ENCODE data around the gene SNRNP200.

The SNRNP200 gene

DNA sequence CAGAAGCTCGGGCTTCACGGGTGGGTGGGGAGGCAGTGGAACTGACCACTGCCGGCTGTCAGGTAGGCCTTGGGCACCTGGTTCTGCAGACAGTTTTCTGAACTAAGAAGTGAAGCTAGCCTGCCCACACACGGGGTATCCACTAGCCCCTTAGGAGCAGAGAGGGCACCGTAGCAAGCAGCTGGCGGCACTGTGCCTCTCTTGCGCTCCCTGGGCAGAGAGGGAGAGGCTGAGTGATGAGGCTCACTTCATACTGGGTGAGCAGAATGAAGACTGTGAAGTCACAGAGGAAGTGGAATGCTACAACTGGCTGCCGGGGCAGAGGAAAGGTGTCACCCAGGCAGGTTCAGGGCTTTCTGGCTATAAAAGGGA is 20.5 kb upstream of the SNRNP200 start:
- TF ChIP-seq CTCF (conservative IDR thresholded peaks at IDR 0.05; ENCODE audit: low read length): no peak
- DNase-seq (ENCODE audit: low read depth): no peak
- H3K4me3 ChIP-seq (ENCODE audit: low read length): no peak overlapping the region

DNA sequence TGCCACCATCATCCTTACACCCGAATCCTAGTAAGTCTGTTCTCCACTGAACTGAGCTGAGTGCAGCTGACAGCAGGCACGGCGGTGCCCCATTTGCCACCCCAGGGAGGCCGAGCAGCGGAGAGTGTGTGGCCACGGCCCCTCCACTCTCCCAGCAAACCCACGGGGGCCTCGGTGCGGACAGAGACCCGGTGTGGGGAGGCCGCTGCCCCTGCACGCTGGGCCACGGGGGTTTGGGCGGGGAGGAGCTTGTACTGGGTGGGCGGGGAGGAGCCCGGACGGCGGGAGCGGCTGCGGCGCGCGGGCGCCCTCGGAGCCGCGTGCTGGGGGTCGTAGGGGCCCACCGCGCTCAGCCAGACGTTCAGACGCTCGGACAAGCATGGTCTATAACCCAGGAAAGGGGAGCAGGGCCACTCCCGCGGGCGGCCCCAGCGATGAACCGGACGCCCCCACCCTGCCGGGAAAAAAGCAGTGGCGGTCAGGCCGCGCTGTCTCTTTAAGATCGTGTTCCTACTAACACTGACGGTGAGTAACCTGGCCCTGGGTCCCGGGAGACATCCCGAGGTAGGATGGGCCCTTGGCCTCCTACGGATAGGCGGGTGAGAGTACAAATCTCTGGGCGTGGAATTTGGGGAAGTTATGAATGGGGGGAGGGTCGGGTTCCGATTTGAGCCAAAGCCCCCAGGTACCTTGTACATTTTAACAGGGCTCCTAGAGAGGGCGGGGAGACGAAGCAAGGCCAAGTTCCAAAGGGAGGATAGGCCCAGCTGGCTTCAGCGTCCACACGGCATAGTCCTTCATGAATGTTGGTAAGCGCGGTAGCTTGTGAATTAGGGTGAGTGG is 19.9 kb upstream of the SNRNP200 start, which contains the start of gene ITPRIPL1:
Gene ITPRIPL1 (plus strand): TSS at position 277 of the 843 bp plus-strand sequence. CDS start 523 bp downstream, at position 800.
- DNase-seq (ENCODE audit: low read depth): no peak
- H3K4me3 ChIP-seq (ENCODE audit: low read length): peak within 1 kb of the TSS; percentile 52
- TF ChIP-seq CTCF (conservative IDR thresholded peaks at IDR 0.05; ENCODE audit: low read length): no peak

DNA sequence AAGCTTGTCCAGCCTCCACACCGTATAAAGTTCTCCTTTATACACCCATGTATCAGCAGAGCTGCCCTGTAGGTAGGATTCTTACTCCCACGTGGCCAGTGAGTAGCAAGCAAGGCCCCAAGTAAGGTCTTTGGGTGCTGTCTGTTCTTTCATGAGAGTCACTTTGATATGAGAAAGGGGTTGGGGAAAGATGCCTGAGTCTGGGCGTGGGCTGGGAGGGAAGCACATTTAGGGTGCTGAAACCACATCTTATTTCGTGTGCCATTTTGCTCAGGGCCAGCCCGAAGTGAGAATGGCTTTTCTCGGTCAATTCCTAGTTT is 19.3 kb upstream of the SNRNP200 start:
- H3K4me3 ChIP-seq (ENCODE audit: low read length): peak overlapping the region; percentile 52
- no peak for TF ChIP-seq CTCF (conservative IDR thresholded peaks at IDR 0.05; ENCODE audit: low read length)
- DNase-seq (ENCODE audit: low read depth): no peak

- no peak for DNase-seq (ENCODE audit: low read depth)
- TF ChIP-seq CTCF (conservative IDR thresholded peaks at IDR 0.05; ENCODE audit: low read length): no peak
- H3K4me3 ChIP-seq (ENCODE audit: low read length): no peak overlapping the region
These were observed 18.5 kb upstream of the SNRNP200 start for GRCh38 chr2:96323849-96324248.

GRCh38 chr2:96320728-96321622 is 15.6 kb upstream of the SNRNP200 start:
- no peak for TF ChIP-seq CTCF (conservative IDR thresholded peaks at IDR 0.05; ENCODE audit: low read length)
- peak; percentile 17 for DNase-seq (ENCODE audit: low read depth)
- H3K4me3 ChIP-seq (ENCODE audit: low read length): peak overlapping the region; percentile 67

- no peak for TF ChIP-seq CTCF (conservative IDR thresholded peaks at IDR 0.05; ENCODE audit: low read length)
- DNase-seq (ENCODE audit: low read depth): no peak
- H3K4me3 ChIP-seq (ENCODE audit: low read length): no peak overlapping the region
These were observed 15.0 kb upstream of the SNRNP200 start for GRCh38 chr2:96320326-96320725.

All from AG10803 (cell line).